Suprapubic skin (tissue), 3 donors: ENCODE data around the gene MTCL1.

Experiments
- CTCF ChIP-seq, 2 donors: fragments of 200-600 bp in 1 of 2; fragments of 450-650 bp in 1 of 2; sonication (generic) in 1 of 2; IDR thresholded peaks; one replicate each; pipeline ENCODE4 v1.5.1; 2016 to 2019; ENCODE audit warnings: antibody characterized with exemption in 2 of 2, mild to moderate bottlenecking in 1 of 2, moderate library complexity in 1 of 2
- POLR2A ChIP-seq, 2 donors: fragments of 450-650 bp; IDR thresholded peaks; one replicate each; pipeline ENCODE4 v1.6.1; 2017; ENCODE audit warnings: antibody characterized with exemption in 2 of 2, mild to moderate bottlenecking in 2 of 2, moderate library complexity in 2 of 2

GRCh38 chr18:8868779-8869415 is 163.5 kb downstream of the MTCL1 start:
- TF ChIP-seq CTCF (IDR thresholded peaks at IDR 0.05), result no peak
- TF ChIP-seq POLR2A (IDR thresholded peaks at IDR 0.05), result no peak
